ENCODE results near the gene STOM.

DNA sequence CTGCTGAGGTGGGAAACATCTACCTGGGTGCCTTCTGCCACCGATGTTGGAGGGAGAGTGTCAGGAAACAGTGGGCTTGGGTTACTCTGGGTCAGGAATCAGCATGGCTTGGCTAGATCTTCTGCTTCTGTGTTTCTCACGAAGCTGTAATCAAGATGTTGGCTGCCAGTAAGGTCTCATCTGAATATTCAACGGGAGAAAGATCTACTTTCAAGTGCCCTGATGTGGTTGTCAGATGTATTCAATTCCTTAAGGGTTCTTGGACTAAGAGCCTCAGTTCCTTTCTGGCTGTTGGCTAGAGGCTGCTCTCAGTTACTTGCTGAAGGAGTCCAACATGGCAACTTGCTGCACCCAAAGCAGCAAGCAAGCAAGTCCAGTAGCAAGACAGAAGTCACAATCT, 41.9 kb upstream of the STOM start:
- TF ChIP-seq, protein P1, sequence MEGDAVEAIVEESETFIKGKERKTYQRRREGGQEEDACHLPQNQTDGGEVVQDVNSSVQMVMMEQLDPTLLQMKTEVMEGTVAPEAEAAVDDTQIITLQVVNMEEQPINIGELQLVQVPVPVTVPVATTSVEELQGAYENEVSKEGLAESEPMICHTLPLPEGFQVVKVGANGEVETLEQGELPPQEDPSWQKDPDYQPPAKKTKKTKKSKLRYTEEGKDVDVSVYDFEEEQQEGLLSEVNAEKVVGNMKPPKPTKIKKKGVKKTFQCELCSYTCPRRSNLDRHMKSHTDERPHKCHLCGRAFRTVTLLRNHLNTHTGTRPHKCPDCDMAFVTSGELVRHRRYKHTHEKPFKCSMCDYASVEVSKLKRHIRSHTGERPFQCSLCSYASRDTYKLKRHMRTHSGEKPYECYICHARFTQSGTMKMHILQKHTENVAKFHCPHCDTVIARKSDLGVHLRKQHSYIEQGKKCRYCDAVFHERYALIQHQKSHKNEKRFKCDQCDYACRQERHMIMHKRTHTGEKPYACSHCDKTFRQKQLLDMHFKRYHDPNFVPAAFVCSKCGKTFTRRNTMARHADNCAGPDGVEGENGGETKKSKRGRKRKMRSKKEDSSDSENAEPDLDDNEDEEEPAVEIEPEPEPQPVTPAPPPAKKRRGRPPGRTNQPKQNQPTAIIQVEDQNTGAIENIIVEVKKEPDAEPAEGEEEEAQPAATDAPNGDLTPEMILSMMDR (IDR thresholded peaks at IDR 0.05) = no peak
- TF ChIP-seq EP300 (IDR thresholded peaks at IDR 0.05; ENCODE audit: borderline replicate concordance in 1 of 2, low read depth in 1 of 2, low read length in 1 of 2) = no peak
